Pulmonary artery endothelial cell (primary cell): ENCODE results near the gene IL17RE. TPM values are rescaled to one million over a fixed set of nuclear protein-coding genes. Genes with fewer than 3 reads are reported as not detected.
"Not testable (repeated sequence)": the region's sequence is repeated elsewhere in the genome, so short reads cannot be mapped to it uniquely, and the experiment has no call there.

ENCODE experiments used
- DNase-seq: peaks from one replicate; pipeline ENCODE4 v3.0.0-alpha.2; 2011; ENCODE audit warnings: low read depth, low spot score
- total RNA-seq: library from RNA; depleted of rRNA; stranded (reverse); fragments of >200 nt; gene quantifications from 2 replicates; pipeline ENCODE4 v1.2.3, GENCODE V29; 2014

Gene IL17RE, protein sequence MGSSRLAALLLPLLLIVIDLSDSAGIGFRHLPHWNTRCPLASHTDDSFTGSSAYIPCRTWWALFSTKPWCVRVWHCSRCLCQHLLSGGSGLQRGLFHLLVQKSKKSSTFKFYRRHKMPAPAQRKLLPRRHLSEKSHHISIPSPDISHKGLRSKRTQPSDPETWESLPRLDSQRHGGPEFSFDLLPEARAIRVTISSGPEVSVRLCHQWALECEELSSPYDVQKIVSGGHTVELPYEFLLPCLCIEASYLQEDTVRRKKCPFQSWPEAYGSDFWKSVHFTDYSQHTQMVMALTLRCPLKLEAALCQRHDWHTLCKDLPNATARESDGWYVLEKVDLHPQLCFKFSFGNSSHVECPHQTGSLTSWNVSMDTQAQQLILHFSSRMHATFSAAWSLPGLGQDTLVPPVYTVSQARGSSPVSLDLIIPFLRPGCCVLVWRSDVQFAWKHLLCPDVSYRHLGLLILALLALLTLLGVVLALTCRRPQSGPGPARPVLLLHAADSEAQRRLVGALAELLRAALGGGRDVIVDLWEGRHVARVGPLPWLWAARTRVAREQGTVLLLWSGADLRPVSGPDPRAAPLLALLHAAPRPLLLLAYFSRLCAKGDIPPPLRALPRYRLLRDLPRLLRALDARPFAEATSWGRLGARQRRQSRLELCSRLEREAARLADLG
- total RNA-seq = 0.07 and 0.14 TPM in 2 replicates

- no peak for DNase-seq
Observed at GRCh38 chr3:9902372-9903237, at the start of gene IL17RE. Gene IL17RE, plus strand, starts transcription at chr3:9902848. Its CDS starts 85 bp downstream, at chr3:9902933.

- not testable (repeated sequence) for DNase-seq
Observed at GRCh38 chr3:9854291-9854940, 48.2 kb upstream of the IL17RE start.

DNA sequence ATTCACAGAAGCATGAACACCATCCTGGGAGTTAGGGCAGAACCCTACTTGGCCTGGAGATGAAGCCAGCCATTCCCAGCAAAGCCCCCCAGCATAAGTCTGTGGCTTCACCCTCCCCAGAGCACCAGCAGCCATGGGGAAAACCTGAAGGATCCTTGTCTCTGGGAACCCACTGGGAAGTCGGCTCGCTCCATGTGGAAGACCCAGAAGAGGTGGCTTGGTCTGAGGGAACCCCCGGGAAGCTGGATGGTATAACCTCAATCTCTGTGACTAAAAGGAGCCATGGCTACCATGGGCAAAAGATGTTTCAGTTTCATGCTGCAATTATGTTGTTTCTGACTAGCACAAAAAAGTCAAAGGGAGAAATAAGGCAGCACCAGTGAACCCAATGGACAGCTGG lies 47.1 kb upstream of the IL17RE start:
- DNase-seq = no peak

DNA sequence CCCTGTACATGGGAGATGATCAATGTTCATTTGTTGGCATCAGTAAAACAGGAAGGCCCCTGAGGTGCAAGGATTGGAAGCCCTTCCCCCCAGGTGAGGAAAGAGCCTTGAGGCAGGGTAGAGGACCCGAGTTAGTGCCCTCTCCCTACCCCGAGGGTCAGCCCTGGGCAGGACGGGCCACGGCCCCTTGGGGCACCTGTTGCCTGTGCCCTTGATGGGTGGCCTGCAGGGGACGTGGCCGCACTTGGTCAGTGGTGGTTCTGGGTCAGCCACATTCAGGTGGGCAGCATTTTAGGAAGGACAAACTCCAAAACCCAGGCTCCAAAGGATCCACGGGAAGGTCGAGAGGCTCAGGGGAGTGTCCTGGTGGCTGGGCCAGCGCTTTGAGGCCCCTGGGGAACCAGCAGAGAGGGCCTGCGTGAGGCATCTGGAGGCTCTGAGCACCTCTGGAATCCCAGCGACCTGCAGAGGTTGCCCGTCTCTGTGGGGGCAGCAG lies 43.1 kb upstream of the IL17RE start:
- no peak for DNase-seq

- no peak for DNase-seq
Observed at GRCh38 chr3:9861201-9861600, 41.4 kb upstream of the IL17RE start.

DNA sequence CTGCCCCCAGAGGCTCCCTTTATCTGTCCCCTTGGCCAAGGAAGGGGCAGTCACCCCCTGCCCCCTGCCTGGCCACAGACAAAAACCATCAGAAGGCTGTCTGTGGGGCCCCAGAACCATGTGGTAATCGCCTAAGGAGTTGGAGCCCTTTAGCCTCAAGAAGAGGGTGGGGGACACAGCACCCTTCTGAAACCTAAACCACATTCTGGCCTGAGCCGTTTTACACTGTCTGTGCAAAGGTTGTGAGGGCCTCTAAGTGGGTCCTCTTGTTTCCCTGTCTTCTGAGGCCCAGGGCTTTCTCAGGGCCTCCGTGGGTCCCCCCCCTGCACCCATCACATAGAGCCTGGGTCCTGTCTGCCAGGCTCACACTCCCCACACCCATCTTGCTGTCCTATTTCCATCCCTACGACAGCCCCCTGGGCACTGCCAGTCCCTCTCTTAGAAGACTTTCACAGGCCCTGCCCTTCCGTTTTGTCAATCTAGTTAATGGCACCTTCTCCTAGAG lies 41.0 kb upstream of the IL17RE start:
- no peak for DNase-seq

DNA sequence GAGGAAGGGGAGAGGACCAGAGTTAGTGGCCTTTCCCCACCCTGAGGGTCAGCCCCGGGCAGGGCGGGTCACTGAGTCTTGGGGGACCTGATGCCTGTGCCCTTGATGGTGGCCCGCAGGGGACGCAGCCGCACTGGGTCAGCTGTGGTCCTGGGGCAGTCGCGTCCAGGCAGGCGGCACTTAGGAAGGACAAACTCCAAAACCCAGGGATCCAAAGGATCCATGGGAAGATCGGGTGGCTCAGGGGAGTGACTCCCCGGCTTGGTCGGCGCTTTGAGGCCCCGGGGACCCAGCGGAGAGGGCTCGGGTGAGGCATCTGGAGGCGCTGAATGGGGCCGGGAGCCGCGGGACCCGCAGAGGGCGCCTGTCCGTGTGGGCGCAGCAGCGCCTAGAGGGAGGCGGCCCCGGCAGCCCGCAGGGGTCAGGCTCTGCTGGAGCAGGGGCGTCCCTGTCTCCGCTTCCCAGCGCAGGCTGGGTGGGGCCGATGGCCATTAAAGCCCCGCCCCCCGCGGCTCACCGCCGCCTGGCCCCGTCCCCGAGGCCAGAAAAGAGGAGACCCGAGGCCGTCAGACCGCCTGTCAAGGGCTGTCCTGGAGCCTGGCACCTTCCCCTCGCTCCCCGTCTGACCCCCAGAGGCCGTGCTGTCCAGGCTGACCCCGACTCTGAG lies 40.1 kb upstream of the IL17RE start:
- DNase-seq = no peak

GRCh38 chr3:9863058-9863772 lies 39.4 kb upstream of the IL17RE start:
- DNase-seq = no peak

GRCh38 chr3:9864200-9864927 lies 38.3 kb upstream of the IL17RE start:
- no peak for DNase-seq

DNA sequence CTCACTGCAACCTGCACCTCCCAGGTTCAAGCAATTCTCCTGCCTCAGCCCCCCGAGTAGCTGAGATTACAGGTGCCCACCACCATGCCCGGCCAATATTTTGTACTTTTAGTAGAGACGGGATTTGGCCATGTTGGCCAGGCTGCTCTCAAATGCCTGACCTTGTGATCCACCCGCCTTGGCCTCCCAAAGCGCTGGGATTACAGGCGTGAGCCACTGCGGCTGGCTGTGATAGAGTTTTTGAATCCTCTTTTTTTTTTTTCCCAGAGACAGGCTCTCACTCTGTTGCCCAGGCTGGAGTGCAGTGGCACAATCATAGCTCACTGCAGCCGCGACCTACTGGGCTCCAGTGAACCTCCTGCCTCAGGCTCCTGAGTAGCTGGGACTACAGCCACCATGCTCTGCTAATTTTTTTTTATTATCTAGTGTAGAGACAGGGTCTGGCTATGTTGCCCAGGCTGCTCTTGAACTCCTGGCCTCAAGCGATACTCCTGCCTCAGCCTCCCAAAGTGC lies 37.5 kb upstream of the IL17RE start:
- not testable (repeated sequence) for DNase-seq

DNA sequence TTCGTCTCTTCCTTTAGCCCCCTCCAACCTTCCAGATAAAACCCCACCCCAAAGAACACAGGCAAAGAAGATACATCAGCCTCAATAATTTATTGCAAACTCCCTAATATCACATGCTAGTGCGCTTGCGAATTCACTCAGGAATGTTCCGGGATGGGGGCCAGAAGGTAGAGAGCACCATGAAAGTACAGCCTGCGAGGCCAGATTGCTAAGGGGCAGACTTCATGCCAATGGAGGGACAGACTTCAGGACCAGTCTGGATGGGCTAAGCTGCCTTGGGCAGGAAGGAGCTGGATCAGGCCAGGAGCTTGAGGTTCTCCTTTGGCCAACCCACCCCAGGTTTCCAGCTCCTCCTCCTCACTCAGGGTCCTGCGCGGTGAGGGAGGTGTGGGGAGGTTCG lies 36.0 kb upstream of the IL17RE start:
- DNase-seq = no peak

DNA sequence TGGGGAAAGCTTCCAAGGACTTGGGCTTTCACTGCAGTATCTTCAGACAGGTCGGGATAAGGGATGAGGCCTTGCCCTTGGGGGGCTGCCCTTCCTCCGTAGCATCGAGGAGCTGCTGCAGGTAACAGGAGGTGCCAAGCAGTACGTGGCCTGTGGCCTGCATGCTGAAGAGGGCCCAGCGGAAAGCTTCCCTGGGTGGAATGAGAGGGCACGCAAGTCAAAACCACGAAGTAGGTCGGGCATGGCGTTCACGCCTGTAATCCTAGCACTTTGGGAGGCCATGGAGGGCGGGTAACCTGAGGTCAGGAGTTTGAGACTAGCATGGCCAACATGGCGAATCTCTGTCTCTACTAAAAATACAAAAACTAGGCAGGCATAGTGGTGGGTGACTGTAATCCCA lies 35.5 kb upstream of the IL17RE start:
- no peak for DNase-seq

DNA sequence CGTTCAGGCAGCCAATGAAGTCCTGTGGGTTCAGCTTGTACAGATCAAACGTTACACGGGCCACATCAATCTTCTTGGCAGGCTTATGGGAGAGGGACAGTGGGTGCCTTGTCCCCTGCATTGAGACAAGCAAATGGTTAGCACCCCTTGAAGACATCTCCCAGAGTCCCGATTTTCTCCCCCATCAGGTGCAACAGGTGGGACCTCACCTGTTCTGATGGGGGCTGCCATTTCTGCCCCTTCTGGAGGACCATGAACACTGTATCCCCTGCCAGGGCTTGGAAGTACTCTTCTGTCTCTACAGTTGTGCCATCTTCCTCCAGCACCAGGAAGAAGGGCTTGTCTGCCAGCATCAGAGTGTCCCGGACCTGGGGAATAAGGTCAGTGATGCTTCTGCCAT lies 32.7 kb upstream of the IL17RE start:
- no peak for DNase-seq

GRCh38 chr3:9870978-9871377 lies 31.7 kb upstream of the IL17RE start:
- DNase-seq = no peak

DNA sequence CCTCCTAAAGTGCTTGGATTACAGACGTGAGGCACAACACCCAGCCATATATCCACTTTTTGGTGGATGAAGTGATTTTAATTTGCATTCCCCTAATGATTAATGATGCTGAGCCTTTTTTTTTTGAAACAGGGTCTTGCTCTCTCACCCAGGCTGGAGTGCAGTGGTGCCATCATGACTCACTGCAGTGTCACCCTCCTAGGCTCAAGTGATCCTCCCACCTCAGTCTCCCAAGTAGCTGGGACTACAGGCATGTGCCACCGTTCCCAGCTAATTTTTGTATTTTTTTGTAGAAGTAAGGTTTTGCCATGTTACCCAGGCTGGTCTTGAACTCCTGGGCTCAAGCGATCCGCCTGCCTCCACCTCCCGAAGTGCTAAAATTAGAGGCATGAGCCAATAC lies 30.6 kb upstream of the IL17RE start:
- not testable (repeated sequence) for DNase-seq

GRCh38 chr3:9875448-9875847 lies 27.2 kb upstream of the IL17RE start:
- DNase-seq = no peak

- DNase-seq = not testable (repeated sequence)
Observed at GRCh38 chr3:9876255-9876654, 26.4 kb upstream of the IL17RE start.

DNA sequence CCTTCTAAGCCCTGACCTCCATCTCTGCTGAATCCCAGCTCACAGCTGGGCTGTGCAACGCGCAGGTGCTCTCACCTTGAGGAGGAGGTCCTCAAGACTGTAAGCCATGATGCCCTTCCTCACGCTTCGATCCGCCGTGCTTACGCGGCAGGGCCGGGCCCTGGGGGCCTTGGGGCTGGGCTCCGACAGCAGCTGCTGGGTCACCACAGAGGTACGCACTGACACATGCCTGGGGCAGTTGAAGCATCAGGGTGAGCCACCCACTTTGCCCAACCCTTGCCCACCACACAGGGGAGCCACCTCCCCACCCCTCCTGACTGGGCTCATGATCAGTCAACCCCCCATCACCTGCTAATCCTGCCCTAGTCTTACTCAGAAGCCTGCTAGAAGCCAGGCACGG lies 25.7 kb upstream of the IL17RE start:
- DNase-seq = no peak

GRCh38 chr3:9878700-9879099 lies 23.9 kb upstream of the IL17RE start:
- no peak for DNase-seq
